NCI-H2196 (cell line): ENCODE measurements around the gene CHSY3.

Source experiments
- DNase-seq: peaks from one replicate; lab custom pipeline; 2025; ENCODE audit not compliant: unreplicated experiment; lab: John Stamatoyannopoulos, UW

The CHSY3 gene

GRCh38 chr5:130090569-130091270 lies 186.5 kb downstream of the CHSY3 start:
- no peak for DNase-seq

- no peak for DNase-seq
Observed at GRCh38 chr5:130092991-130093390, 188.7 kb downstream of the CHSY3 start.

- DNase-seq: no peak
Observed at GRCh38 chr5:130096483-130096882, 192.2 kb downstream of the CHSY3 start.

GRCh38 chr5:130099008-130099407 lies 194.7 kb downstream of the CHSY3 start:
- DNase-seq: no peak

- DNase-seq: no peak
Observed at GRCh38 chr5:130102375-130102774, 198.1 kb downstream of the CHSY3 start.

GRCh38 chr5:130102960-130103359 lies 198.7 kb downstream of the CHSY3 start:
- no peak for DNase-seq

GRCh38 chr5:130104895-130105688 lies 200.8 kb downstream of the CHSY3 start:
- DNase-seq: no peak

- DNase-seq: no peak
Observed at GRCh38 chr5:130106480-130106879, 202.2 kb downstream of the CHSY3 start.

- peak; percentile 1 for DNase-seq
Observed at GRCh38 chr5:130109152-130109551, 204.9 kb downstream of the CHSY3 start.

GRCh38 chr5:130110328-130110727 lies 206.1 kb downstream of the CHSY3 start:
- no peak for DNase-seq

GRCh38 chr5:130111746-130112145 lies 207.5 kb downstream of the CHSY3 start:
- no peak for DNase-seq

GRCh38 chr5:130112246-130112645 lies 208.0 kb downstream of the CHSY3 start:
- DNase-seq: no peak

GRCh38 chr5:130115686-130116085 lies 211.4 kb downstream of the CHSY3 start:
- no peak for DNase-seq

- DNase-seq: no peak
Observed at GRCh38 chr5:130116462-130116861, 212.2 kb downstream of the CHSY3 start.

GRCh38 chr5:130116972-130117371 lies 212.7 kb downstream of the CHSY3 start:
- no peak for DNase-seq

GRCh38 chr5:130126746-130127145 lies 222.5 kb downstream of the CHSY3 start:
- DNase-seq: no peak

- no peak for DNase-seq
Observed at GRCh38 chr5:130135506-130135905, 231.2 kb downstream of the CHSY3 start.

GRCh38 chr5:130136300-130136699 lies 232.0 kb downstream of the CHSY3 start:
- no peak for DNase-seq

GRCh38 chr5:130137681-130138080 lies 233.4 kb downstream of the CHSY3 start:
- DNase-seq: no peak

GRCh38 chr5:130138406-130139045 lies 234.3 kb downstream of the CHSY3 start:
- no peak for DNase-seq

- no peak for DNase-seq
Observed at GRCh38 chr5:130141659-130142320, 237.5 kb downstream of the CHSY3 start.
